ENCODE results near the gene TNRC18.

Gene TNRC18

DNA sequence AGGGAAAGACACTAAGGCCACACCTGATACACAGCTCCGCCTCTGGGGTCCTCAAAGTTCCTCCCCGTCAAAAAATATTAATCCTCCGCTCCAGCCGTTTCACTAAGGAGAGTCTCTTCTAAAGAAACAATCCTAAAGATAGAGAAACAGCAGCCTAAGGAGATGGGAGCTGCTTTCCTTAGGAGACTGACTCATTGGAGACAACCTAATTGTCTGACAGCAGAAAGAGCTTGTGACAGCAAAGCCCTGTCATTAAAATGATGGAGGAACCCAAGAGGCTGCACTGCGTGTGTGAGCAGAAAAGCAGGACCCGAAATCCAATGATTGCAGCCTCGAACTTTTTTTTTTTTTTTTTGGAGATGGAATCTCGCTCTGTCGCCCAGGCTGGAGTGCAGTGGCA lies 44.0 kb upstream of the TNRC18 start:
- H3K4me3 ChIP-seq (ENCODE audit: control insufficient read depth, low read depth, low read length): no peak overlapping the region
- no peak for DNase-seq (ENCODE audit: low read depth)
- TF ChIP-seq, protein P1, sequence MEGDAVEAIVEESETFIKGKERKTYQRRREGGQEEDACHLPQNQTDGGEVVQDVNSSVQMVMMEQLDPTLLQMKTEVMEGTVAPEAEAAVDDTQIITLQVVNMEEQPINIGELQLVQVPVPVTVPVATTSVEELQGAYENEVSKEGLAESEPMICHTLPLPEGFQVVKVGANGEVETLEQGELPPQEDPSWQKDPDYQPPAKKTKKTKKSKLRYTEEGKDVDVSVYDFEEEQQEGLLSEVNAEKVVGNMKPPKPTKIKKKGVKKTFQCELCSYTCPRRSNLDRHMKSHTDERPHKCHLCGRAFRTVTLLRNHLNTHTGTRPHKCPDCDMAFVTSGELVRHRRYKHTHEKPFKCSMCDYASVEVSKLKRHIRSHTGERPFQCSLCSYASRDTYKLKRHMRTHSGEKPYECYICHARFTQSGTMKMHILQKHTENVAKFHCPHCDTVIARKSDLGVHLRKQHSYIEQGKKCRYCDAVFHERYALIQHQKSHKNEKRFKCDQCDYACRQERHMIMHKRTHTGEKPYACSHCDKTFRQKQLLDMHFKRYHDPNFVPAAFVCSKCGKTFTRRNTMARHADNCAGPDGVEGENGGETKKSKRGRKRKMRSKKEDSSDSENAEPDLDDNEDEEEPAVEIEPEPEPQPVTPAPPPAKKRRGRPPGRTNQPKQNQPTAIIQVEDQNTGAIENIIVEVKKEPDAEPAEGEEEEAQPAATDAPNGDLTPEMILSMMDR (IDR thresholded peaks at IDR 0.05; ENCODE audit: control insufficient read depth, insufficient read depth, low read depth, low read length, missing control alignments): no peak

DNA sequence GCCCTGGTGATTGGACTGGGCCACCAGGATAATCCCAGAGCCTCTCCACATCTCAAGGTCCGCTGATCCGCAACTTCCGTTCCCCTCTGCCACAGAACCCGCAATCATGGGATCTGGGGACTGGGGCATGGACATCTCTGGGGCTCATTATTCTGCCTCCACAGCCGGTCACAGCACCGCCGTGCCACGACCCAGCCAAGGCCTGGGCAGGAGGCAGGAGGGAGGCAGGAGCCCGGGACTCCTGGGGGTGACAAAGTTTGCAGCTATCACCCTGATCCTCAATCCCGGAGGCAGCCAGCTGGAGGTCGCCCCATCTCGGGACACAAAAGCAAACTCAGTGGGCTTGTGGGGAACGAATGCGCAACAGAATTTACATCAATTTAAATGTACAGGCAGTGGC lies 42.9 kb upstream of the TNRC18 start:
- DNase-seq (ENCODE audit: low read depth): no peak
- H3K4me3 ChIP-seq (ENCODE audit: control insufficient read depth, low read depth, low read length): no peak overlapping the region
- TF ChIP-seq, protein P1 (IDR thresholded peaks at IDR 0.05; ENCODE audit: control insufficient read depth, insufficient read depth, low read depth, low read length, missing control alignments): no peak

DNA sequence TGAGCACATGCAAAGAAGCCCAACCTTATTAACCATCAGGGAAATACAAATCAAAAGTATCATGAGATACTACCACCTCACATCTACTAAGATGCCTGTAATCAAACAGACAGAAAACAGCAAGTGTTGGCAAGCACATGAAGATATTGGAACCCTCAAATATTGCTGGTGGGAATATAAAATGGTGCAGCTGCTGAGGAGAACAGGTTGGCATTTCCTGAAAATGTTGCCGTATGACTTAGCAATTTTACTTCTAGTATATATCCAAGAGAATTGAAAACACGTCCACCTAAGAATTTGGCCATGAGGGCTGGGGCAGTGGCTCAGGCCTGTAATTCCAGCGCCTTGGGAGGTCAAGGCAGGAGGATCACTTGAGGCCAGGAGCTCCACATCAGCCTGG lies 39.4 kb upstream of the TNRC18 start:
- TF ChIP-seq, protein P1 (IDR thresholded peaks at IDR 0.05; ENCODE audit: control insufficient read depth, insufficient read depth, low read depth, low read length, missing control alignments): no peak

DNA sequence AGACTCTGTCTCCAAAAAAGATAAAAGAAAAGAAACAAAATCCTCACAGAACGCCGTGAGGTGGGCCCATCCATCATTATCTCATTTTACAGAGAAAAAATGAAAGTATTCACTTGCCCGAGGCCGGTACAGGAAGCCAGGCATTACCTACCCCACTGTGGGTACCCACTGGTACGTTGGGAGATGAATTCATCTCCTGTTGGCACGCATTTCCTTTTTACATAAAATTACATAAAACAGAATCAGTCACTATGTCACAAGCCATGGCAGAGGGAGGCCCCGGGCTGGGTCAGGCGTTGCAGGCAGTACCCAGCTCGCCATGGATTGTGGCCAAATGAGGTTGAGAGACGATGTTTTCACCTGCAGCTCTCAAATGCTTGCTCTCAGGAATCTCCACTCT lies 38.6 kb upstream of the TNRC18 start:
- DNase-seq (ENCODE audit: low read depth): no peak
- TF ChIP-seq, protein P1 (IDR thresholded peaks at IDR 0.05; ENCODE audit: control insufficient read depth, insufficient read depth, low read depth, low read length, missing control alignments): no peak

More for the DNA sequence above, 39.4 kb upstream of the TNRC18 start:
- no peak for DNase-seq (ENCODE audit: low read depth)
- H3K4me3 ChIP-seq (ENCODE audit: control insufficient read depth, low read depth, low read length): no peak overlapping the region

GRCh38 chr7:5458921-5459480 lies 35.4 kb upstream of the TNRC18 start:
- H3K4me3 ChIP-seq (ENCODE audit: control insufficient read depth, low read depth, low read length): no peak overlapping the region
- TF ChIP-seq, protein P1 (IDR thresholded peaks at IDR 0.05; ENCODE audit: control insufficient read depth, insufficient read depth, low read depth, low read length, missing control alignments): no peak
- DNase-seq (ENCODE audit: low read depth): no peak

More for the DNA sequence above, 38.6 kb upstream of the TNRC18 start:
- H3K4me3 ChIP-seq (ENCODE audit: control insufficient read depth, low read depth, low read length): no peak overlapping the region

DNA sequence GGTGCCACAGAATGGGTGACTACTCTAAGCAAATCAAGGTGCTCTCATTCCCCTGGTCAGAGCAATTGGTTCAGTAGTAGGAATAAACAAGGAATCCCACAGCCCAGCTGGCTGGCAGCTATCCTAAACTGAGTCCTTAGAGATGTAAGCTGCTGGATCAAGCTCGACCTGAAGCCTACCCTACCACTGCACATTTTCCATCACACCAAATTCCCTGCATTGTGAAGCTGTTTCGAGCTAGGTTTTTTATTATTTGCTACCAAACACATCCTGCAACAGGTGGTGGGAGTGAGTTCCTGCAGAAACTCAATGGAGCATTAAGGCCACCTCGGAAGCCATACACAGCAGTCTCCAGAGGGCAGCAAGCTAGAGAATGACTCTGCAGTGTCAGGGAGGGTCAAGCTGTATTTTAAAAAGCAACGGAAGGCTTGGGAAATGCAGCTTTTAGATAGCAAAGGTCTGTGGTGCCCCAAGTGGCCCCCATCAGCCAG lies 33.7 kb upstream of the TNRC18 start:
- DNase-seq (ENCODE audit: low read depth): no peak
- H3K4me3 ChIP-seq (ENCODE audit: control insufficient read depth, low read depth, low read length): no peak overlapping the region
- TF ChIP-seq, protein P1 (IDR thresholded peaks at IDR 0.05; ENCODE audit: control insufficient read depth, insufficient read depth, low read depth, low read length, missing control alignments): no peak

All from AG09309 (cell line).